IMR-90 (cell line): Measurements from ENCODE around the gene RAB4B.

Experiments used
- CEBPB ChIP-seq: IDR thresholded peaks from 2 replicates; pipeline ENCODE4 v1.6.1; 2012; ENCODE audit warnings: low read depth, low read length, improper control_type of control experiment
- CTCF ChIP-seq: conservative IDR thresholded peaks from 2 replicates; pipeline ENCODE4 v1.5.1; 2012; ENCODE audit warnings: mild to moderate bottlenecking, low read depth, low read length, improper control_type of control experiment
- MXI1 ChIP-seq: IDR thresholded peaks from 2 replicates; pipeline ENCODE4 v1.6.1; 2012; ENCODE audit warnings: low read depth, mild to moderate bottlenecking, low read length, moderate library complexity, borderline replicate concordance
- POLR2A ChIP-seq: IDR thresholded peaks from 2 replicates; pipeline ENCODE4 v1.6.1; 2012; ENCODE audit warnings: mild to moderate bottlenecking, low read depth, low read length
- RFX5 ChIP-seq: IDR thresholded peaks from 2 replicates; pipeline ENCODE4 v1.8.0; 2012; ENCODE audit warnings: low read depth, mild to moderate bottlenecking, low read length, moderate library complexity
- SMC3 ChIP-seq: fragments of 150-350 bp; IDR thresholded peaks from 2 replicates; pipeline ENCODE4 v1.6.1; 2016; ENCODE audit warnings: low read depth, mild to moderate bottlenecking, antibody characterized with exemption, low read length, moderate library complexity

DNA sequence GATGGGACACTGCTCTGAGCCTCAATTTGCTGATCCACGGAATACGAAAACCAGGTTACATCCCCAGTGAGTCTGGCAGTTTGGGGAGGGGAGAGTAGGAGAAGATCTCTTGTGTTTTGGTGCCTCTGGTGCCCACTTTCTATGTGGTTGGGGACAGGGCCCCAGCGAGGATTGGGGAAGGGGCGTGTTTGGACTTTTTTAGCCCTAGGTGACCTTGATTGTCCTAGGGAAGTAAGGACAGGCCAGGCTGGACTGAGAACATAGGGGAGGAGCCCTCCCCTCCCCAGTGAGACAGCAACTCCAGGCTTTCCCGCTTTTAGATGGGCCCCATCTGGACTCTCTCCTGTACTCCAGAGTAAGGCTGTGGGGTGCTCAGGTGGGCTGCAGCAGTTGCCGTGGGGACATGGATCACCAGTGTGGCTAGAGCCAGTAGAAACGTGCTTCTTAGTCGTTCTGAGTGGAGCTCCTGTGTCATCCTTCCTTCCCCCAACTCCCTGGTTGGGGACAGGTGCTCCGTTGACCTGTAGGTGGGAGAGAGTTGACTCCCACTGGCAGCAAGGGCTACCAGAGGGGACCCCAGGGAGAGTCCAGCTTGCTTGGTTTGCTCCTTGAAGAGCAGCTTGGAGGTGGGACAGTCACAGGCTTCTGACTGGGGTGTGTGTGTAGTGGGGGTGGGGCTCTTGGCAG lies 25.3 kb downstream of the RAB4B start:
- no peak for TF ChIP-seq CTCF
- TF ChIP-seq CEBPB = no peak
- no peak for TF ChIP-seq MXI1
- no peak for TF ChIP-seq RFX5
- no peak for TF ChIP-seq POLR2A
- TF ChIP-seq SMC3 = no peak
